Cardiac fibroblast (primary cell): Measurements from ENCODE around the gene COA1.
"Not testable (repeated sequence)": the region's sequence is repeated elsewhere in the genome, so short reads cannot be mapped to it uniquely, and the experiment has no call there.

Experiments used
- DNase-seq, 2 donors: peaks; one replicate each; pipeline versions ENCODE4 v3.0.0 to v3.0.0-alpha.2; 2010; ENCODE audit warnings: low read depth in 2 of 2
- H3K4me3 ChIP-seq, 2 donors: replicated peaks in 1 of 2; 1 replicate in 1 of 2; 2 replicates in 1 of 2; pipeline ENCODE4 v1.5.1; 2011; ENCODE audit warnings: low read depth in 2 of 2, low read length in 2 of 2, mild to moderate bottlenecking in 2 of 2, moderate library complexity in 1 of 2
- CTCF ChIP-seq: IDR thresholded peaks from one replicate; pipeline ENCODE4 v1.5.1; 2011; ENCODE audit warnings: low read depth, mild to moderate bottlenecking, low read length, inconsistent platforms

The COA1 gene

GRCh38 chr7:43636093-43636492 is 93.2 kb downstream of the COA1 start:
- no peak for TF ChIP-seq CTCF
- peak; percentile 64 to 68 for DNase-seq
- no peak overlapping the region for H3K4me3 ChIP-seq

GRCh38 chr7:43634384-43634783 is 94.9 kb downstream of the COA1 start:
- no peak overlapping the region for H3K4me3 ChIP-seq
- no peak for DNase-seq
- no peak for TF ChIP-seq CTCF

- DNase-seq, result no peak
- TF ChIP-seq CTCF, result no peak
- H3K4me3 ChIP-seq, result no peak overlapping the region
Observed at GRCh38 chr7:43632746-43633145, 96.6 kb downstream of the COA1 start.

- TF ChIP-seq CTCF, result no peak
- no peak overlapping the region for H3K4me3 ChIP-seq
- no peak for DNase-seq
Observed at GRCh38 chr7:43631559-43631958, 97.8 kb downstream of the COA1 start.

GRCh38 chr7:43630482-43630881 is 98.8 kb downstream of the COA1 start:
- no peak overlapping the region for H3K4me3 ChIP-seq
- no peak for TF ChIP-seq CTCF
- no peak for DNase-seq

- H3K4me3 ChIP-seq, result no peak overlapping the region
- TF ChIP-seq CTCF, result no peak
- DNase-seq, result no peak
Observed at GRCh38 chr7:43629857-43630256, 99.5 kb downstream of the COA1 start.

GRCh38 chr7:43628431-43628830 is 100.9 kb downstream of the COA1 start:
- peak in 1 of 2 donors; percentile 26 for DNase-seq
- H3K4me3 ChIP-seq, result no peak overlapping the region
- no peak for TF ChIP-seq CTCF

- DNase-seq, result not testable (repeated sequence)
Observed at GRCh38 chr7:43627798-43628197, 101.5 kb downstream of the COA1 start.

More at GRCh38 chr7:43627798-43628197, 101.5 kb downstream of the COA1 start:
- not testable (repeated sequence) for H3K4me3 ChIP-seq
